H9 (cell line): ENCODE measurements around the gene METTL16. TPM values are rescaled to one million over a fixed set of nuclear protein-coding genes. Genes with fewer than 3 reads are reported as not detected.

Source experiments
- DNase-seq: peaks from one replicate; pipeline ENCODE4 v3.0.0-alpha.2; 2017
- H2AFZ ChIP-seq: one replicate; pipeline ENCODE4 v1.6.1; 2013; ENCODE audit warnings: mild to moderate bottlenecking, low read length, control low read depth, moderate library complexity
- H2AK5ac ChIP-seq: 2 replicates; pipeline ENCODE4 v1.6.1; 2013; ENCODE audit warnings: low read length, control low read depth, mixed read lengths; ENCODE audit not compliant: insufficient read length
- H2BK120ac ChIP-seq: one replicate; pipeline ENCODE4 v1.6.1; 2013; ENCODE audit warnings: low read depth, mild to moderate bottlenecking, low read length, control low read depth, inconsistent platforms; ENCODE audit not compliant: poor library complexity, severe bottlenecking
- H2BK12ac ChIP-seq: 2 replicates; pipeline ENCODE4 v1.6.1; 2013; ENCODE audit warnings: low read length, control low read depth, mixed read lengths, low read depth; ENCODE audit not compliant: insufficient read length
- H2BK15ac ChIP-seq: 2 replicates; pipeline ENCODE4 v1.6.1; 2013; ENCODE audit warnings: low read depth, low read length, control low read depth
- H2BK20ac ChIP-seq: one replicate; pipeline ENCODE4 v1.6.1; 2013; ENCODE audit warnings: low read depth, mild to moderate bottlenecking, low read length, control low read depth, inconsistent platforms; ENCODE audit not compliant: poor library complexity, severe bottlenecking
- H2BK5ac ChIP-seq: 2 replicates; pipeline ENCODE4 v1.6.1; 2013; ENCODE audit warnings: low read length, control low read depth, mixed read lengths; ENCODE audit not compliant: insufficient read length
- H3K14ac ChIP-seq: 2 replicates; pipeline ENCODE4 v1.6.1; 2013; ENCODE audit warnings: low read length, control low read depth; ENCODE audit not compliant: insufficient read depth
- H3K18ac ChIP-seq: 2 replicates; pipeline ENCODE4 v1.6.1; 2013; ENCODE audit warnings: low read depth, mild to moderate bottlenecking, mixed read lengths, low read length, control low read depth; ENCODE audit not compliant: insufficient read length
- H3K23ac ChIP-seq: 2 replicates; pipeline ENCODE4 v1.6.1; 2013; ENCODE audit warnings: low read length, control low read depth, mixed read lengths, low read depth; ENCODE audit not compliant: insufficient read length
- H3K23me2 ChIP-seq: 2 replicates; pipeline ENCODE4 v1.6.1; 2013; ENCODE audit warnings: low read depth, mild to moderate bottlenecking, mixed read lengths, low read length, control low read depth; ENCODE audit not compliant: insufficient read length, poor library complexity, severe bottlenecking
- H3K27ac ChIP-seq: 2 replicates; pipeline ENCODE4 v1.5.1; 2013; ENCODE audit warnings: low read length, control low read depth, mixed read lengths, low read depth; ENCODE audit not compliant: insufficient read length
- H3K27me3 ChIP-seq: 2 replicates; pipeline ENCODE4 v1.6.1; 2013; ENCODE audit warnings: low read length, control low read depth, inconsistent platforms; ENCODE audit not compliant: insufficient read depth
- H3K4ac ChIP-seq: 2 replicates; pipeline ENCODE4 v1.6.1; 2013; ENCODE audit warnings: low read depth, mild to moderate bottlenecking, control low read depth, inconsistent platforms, low read length, moderate library complexity
- H3K4me1 ChIP-seq: 2 replicates; pipeline ENCODE4 v1.6.1; 2013; ENCODE audit warnings: low read length, control low read depth, inconsistent platforms; ENCODE audit not compliant: insufficient read depth
- H3K4me2 ChIP-seq: 2 replicates; pipeline ENCODE4 v1.6.1; 2013; ENCODE audit warnings: low read length, control low read depth, mixed read lengths; ENCODE audit not compliant: insufficient read length, insufficient read depth
- H3K56ac ChIP-seq: 2 replicates; pipeline ENCODE4 v1.6.1; 2013; ENCODE audit warnings: low read depth, mild to moderate bottlenecking, mixed read lengths, low read length, control low read depth; ENCODE audit not compliant: insufficient read length
- H3K79me1 ChIP-seq: 2 replicates; pipeline ENCODE4 v1.6.1; 2013; ENCODE audit warnings: low read depth, mild to moderate bottlenecking, moderate library complexity, low read length, control low read depth, inconsistent platforms; ENCODE audit not compliant: insufficient read depth, poor library complexity, severe bottlenecking
- H3K79me2 ChIP-seq: 2 replicates; pipeline ENCODE4 v1.6.1; 2013; ENCODE audit warnings: low read length, control low read depth, inconsistent platforms; ENCODE audit not compliant: insufficient read depth
- H3K9ac ChIP-seq: 2 replicates; pipeline ENCODE4 v1.6.1; 2013; ENCODE audit warnings: low read length, control low read depth, mixed read lengths; ENCODE audit not compliant: insufficient read length; ENCODE audit errors: extremely low read depth
- H3K9me3 ChIP-seq: one replicate; pipeline ENCODE4 v1.6.1; 2013; ENCODE audit warnings: low read depth, low read length, inconsistent platforms; ENCODE audit not compliant: control insufficient read depth
- H3T11ph ChIP-seq: one replicate; pipeline ENCODE4 v1.6.1; 2013; ENCODE audit warnings: mild to moderate bottlenecking, low read length, control low read depth, inconsistent platforms
- H4K20me1 ChIP-seq: one replicate; pipeline ENCODE4 v1.6.1; 2013; ENCODE audit not compliant: control insufficient read depth, insufficient read length, insufficient read depth
- H4K5ac ChIP-seq: 2 replicates; pipeline ENCODE4 v1.6.1; 2013; ENCODE audit warnings: low read depth, mild to moderate bottlenecking, mixed read lengths, low read length, control low read depth; ENCODE audit not compliant: insufficient read length
- H4K8ac ChIP-seq: replicated peaks from 2 replicates; pipeline ENCODE4 v1.6.1; 2013; ENCODE audit warnings: low read length, control low read depth, mixed read lengths, low read depth; ENCODE audit not compliant: insufficient read length
- H4K91ac ChIP-seq: 2 replicates; pipeline ENCODE4 v1.6.1; 2013; ENCODE audit warnings: low read depth, mild to moderate bottlenecking, moderate library complexity, mixed read lengths, low read length, control low read depth; ENCODE audit not compliant: insufficient read length
- H3K27ac Mint-ChIP-seq, 3 experiments: 2 replicates in 2 of 3; 3 replicates in 1 of 3; pipeline ENCODE4 v1.8.0; 2020 to 2021; ENCODE audit warnings: mixed read lengths in 3 of 3, mild to moderate bottlenecking in 1 of 3, moderate library complexity in 1 of 3
- H3K27me3 Mint-ChIP-seq: 2 replicates; pipeline ENCODE4 v1.8.0; 2021; ENCODE audit warnings: low read depth, mild to moderate bottlenecking, moderate library complexity, mixed read lengths
- H3K36me3 Mint-ChIP-seq, 3 experiments: 2 replicates in 2 of 3; 3 replicates in 1 of 3; pipeline ENCODE4 v1.8.0; 2020 to 2021; ENCODE audit warnings: low read depth in 3 of 3, mixed read lengths in 3 of 3; ENCODE audit not compliant: insufficient read depth in 1 of 3
- H3K4me1 Mint-ChIP-seq, 2 experiments: 2 replicates each; pipeline ENCODE4 v1.8.0; 2020; ENCODE audit warnings: mixed read lengths in 2 of 2
- H3K4me3 Mint-ChIP-seq, 2 experiments: 2 replicates in 1 of 2; 3 replicates in 1 of 2; pipeline ENCODE4 v1.8.0; 2020 to 2021; ENCODE audit warnings: mild to moderate bottlenecking in 2 of 2, mixed read lengths in 2 of 2, moderate library complexity in 1 of 2
- H3K9me3 Mint-ChIP-seq, 2 experiments: 2 replicates in 1 of 2; 3 replicates in 1 of 2; pipeline ENCODE4 v1.8.0; 2020; ENCODE audit warnings: mild to moderate bottlenecking in 2 of 2, mixed read lengths in 2 of 2, moderate library complexity in 1 of 2
- WGBS: extraction: QIAGEN DNeasy Blood & Tissue Kit; methylation state at CpG from one replicate; pipeline ENCODE4 v1.1.7; 2013; ENCODE audit warnings: missing lambda C conversion rate, low lambda C conversion rate, mixed read lengths; ENCODE audit not compliant: insufficient read length; ENCODE audit errors: extremely low coverage; 5-methylcytosine and 5-hydroxymethylcytosine counted together
- total RNA-seq: library from RNA; stranded (reverse); gene quantifications from 2 replicates; pipeline ENCODE4 v1.2.1, GENCODE V29; 2021
- TF ChIP-seq, protein P1 (sequence below): fragments of 200-600 bp; sonication (generic); conservative IDR thresholded peaks from 3 replicates; pipeline ENCODE4 v1.8.0; 2021; ENCODE audit warnings: antibody characterized with exemption, mild to moderate bottlenecking

Gene METTL16
- total RNA-seq, 1 experiment from 2014 or later, result 55.4 TPM

DNA sequence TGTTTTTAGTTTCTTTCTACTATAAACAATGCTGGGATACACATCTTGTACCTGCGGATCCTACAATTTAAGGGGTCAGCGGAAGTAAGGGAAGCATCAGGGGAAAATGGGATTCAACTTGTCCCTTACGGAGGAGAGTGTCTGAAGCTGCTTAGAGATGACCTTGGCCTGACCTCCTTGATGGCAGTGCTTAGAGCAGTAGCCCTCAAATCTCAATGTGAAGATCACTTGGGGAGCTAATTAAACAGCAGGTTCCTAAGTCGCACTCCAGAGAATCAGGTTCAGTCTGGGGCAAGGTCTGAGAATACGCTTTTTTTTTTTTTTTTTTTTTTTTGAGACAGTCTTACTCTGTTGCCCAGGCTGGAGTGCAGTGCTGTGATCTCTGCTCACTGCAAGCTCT is 9.6 kb upstream of the METTL16 start:
- no peaks in the 10 kb centered on the region for H3K27me3 Mint-ChIP-seq

More for the DNA sequence above, 9.6 kb upstream of the METTL16 start:
- Histone ChIP-seq H3K9ac (no peak overlapping the region), H3K18ac (no peak overlapping the region), H3K79me1 (no peaks in the 10 kb centered on the region), H4K5ac (no peak overlapping the region), H3K27me3 (no peaks in the 10 kb centered on the region), H2AFZ (no peak overlapping the region), H4K91ac (no peak overlapping the region), H3K23me2 (no peaks in the 10 kb centered on the region), H3K56ac (no peak overlapping the region), H3K4ac (no peak overlapping the region), H3K23ac (no peak overlapping the region), H3K14ac (no peak overlapping the region), H3K4me2 (no peak overlapping the region), H2BK12ac (no peak overlapping the region), H3K27ac (no peak overlapping the region), H3T11ph (no peak overlapping the region), H3K79me2 (no peaks in the 10 kb centered on the region), H3K9me3 (no peaks in the 10 kb centered on the region), H2AK5ac (no peak overlapping the region), H4K20me1 (no peaks in the 10 kb centered on the region), H2BK20ac (no peak overlapping the region), H3K4me1 (no peaks in the 10 kb centered on the region; the same call in 1 of the 2 replicates), H4K8ac (no peak overlapping the region), H2BK5ac (no peak overlapping the region), H2BK15ac (no peak overlapping the region), H2BK120ac (no peak overlapping the region)
- no peak overlapping the region for H3K4me3 Mint-ChIP-seq
- H3K36me3 Mint-ChIP-seq, result no peaks in the 10 kb centered on the region
- no peak for DNase-seq
- no CpG with 5 or more reads among the region's 5 CpGs for WGBS
- no peaks in the 10 kb centered on the region for H3K9me3 Mint-ChIP-seq
- H3K4me1 Mint-ChIP-seq, result peaks cover 3 to 4% of the 10 kb centered on the region in 2 experiments; a peak in 2 of 4 replicates
- TF ChIP-seq, protein P1, sequence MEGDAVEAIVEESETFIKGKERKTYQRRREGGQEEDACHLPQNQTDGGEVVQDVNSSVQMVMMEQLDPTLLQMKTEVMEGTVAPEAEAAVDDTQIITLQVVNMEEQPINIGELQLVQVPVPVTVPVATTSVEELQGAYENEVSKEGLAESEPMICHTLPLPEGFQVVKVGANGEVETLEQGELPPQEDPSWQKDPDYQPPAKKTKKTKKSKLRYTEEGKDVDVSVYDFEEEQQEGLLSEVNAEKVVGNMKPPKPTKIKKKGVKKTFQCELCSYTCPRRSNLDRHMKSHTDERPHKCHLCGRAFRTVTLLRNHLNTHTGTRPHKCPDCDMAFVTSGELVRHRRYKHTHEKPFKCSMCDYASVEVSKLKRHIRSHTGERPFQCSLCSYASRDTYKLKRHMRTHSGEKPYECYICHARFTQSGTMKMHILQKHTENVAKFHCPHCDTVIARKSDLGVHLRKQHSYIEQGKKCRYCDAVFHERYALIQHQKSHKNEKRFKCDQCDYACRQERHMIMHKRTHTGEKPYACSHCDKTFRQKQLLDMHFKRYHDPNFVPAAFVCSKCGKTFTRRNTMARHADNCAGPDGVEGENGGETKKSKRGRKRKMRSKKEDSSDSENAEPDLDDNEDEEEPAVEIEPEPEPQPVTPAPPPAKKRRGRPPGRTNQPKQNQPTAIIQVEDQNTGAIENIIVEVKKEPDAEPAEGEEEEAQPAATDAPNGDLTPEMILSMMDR, result no peak
- no peak overlapping the region for H3K27ac Mint-ChIP-seq
